GM12892 (cell line): ENCODE results near the gene TSGA10.

Source experiments
- POLR2A ChIP-seq: IDR thresholded peaks from 2 replicates; pipeline ENCODE4 v1.6.1; 2011; ENCODE audit warnings: low read depth, low read length, control low read depth
- POLR2AphosphoS5 ChIP-seq: IDR thresholded peaks from 2 replicates; pipeline ENCODE4 v1.6.1; 2011; ENCODE audit warnings: low read depth, low read length, control low read depth

DNA sequence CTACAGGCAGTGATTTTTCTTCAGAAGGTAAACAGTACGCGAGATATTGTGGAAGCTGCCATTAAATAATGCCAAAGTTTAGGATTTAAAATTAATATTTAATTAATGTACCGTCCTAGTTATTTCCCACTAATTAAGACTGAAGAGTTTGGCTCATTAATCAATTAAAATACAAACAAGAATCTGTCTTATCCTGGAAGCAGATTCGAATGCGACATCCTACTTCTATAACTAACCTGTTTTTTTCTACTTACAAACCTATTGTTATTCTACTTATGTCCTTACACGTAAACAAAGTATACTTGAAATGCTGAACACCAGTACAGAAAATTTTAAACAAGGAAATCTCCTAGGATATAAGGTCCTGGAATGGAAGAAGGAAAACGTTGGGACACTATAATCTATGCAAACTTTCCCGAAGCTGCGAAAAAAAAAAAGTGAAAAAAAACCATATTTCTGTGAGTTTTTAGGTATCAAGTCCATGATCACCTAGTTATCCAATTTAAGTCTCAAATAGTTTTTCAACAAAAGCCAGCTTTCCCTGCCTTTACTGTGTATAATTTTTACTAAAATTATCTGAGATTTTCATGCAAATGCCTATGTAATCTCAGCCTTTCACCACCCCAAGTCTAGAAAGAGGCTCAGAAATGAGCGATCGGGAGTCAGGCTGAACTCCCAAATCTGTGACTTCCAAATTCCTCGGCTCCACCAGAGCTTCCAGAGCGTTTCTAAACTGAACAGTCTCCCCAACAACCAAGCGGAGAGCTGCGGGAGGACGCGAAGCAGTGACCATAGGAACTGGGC lies 14.5 kb downstream of the TSGA10 start:
- TF ChIP-seq POLR2AphosphoS5 = no peak
- no peak for TF ChIP-seq POLR2A
